Measurements from ENCODE around the gene CNOT6. TPM values are rescaled to one million over a fixed set of nuclear protein-coding genes. Genes with fewer than 3 reads are reported as not detected.

The CNOT6 gene
- polyA plus RNA-seq, 2 donors, result 6.8 TPM

GRCh38 chr5:180609386-180609785 lies 115.2 kb downstream of the CNOT6 start:
- 87 to 92% methylated on average over 11 to 15 of the region's 15 CpGs for WGBS, 2 donors
- Histone ChIP-seq H3K27ac (ENCODE audit: low read depth in 2 of 2, low read length in 1 of 2) (no peak overlapping the region), H3K27me3 (ENCODE audit: control insufficient read depth in 1 of 2, insufficient read depth in 2 of 2, low read length in 2 of 2) (no peaks in the 10 kb centered on the region), H3K4me1 (ENCODE audit: control insufficient read depth in 2 of 2, insufficient read depth in 2 of 2, low read length in 1 of 2) (no peaks in the 10 kb centered on the region), H3K4me3 (ENCODE audit: low read depth in 1 of 2, low read length in 2 of 2) (no peak overlapping the region), H3K36me3 (ENCODE audit: control insufficient read depth in 2 of 2, insufficient read depth in 2 of 2, low read length in 1 of 2) (no peaks in the 10 kb centered on the region), H3K9me3 (ENCODE audit: control insufficient read depth in 2 of 2, insufficient read depth in 1 of 2, low read depth in 1 of 2, low read length in 1 of 2) (peaks cover 0 to 2% of the 10 kb centered on the region in 2 donors)

GRCh38 chr5:180609817-180610550 lies 115.8 kb downstream of the CNOT6 start:
- H3K36me3 ChIP-seq (ENCODE audit: control insufficient read depth in 2 of 2, insufficient read depth in 2 of 2, low read length in 1 of 2), result no peaks in the 10 kb centered on the region
- no peaks in the 10 kb centered on the region for H3K27me3 ChIP-seq (ENCODE audit: control insufficient read depth in 1 of 2, insufficient read depth in 2 of 2, low read length in 2 of 2)
- WGBS, 2 donors, result 76 to 78% methylated on average over 23 of the region's 23 CpGs
- H3K9me3 ChIP-seq (ENCODE audit: control insufficient read depth in 2 of 2, insufficient read depth in 1 of 2, low read depth in 1 of 2, low read length in 1 of 2), result peaks cover 0 to 2% of the 10 kb centered on the region in 2 donors
- H3K27ac ChIP-seq (ENCODE audit: low read depth in 2 of 2, low read length in 1 of 2), result no peak overlapping the region
- H3K4me1 ChIP-seq (ENCODE audit: control insufficient read depth in 2 of 2, insufficient read depth in 2 of 2, low read length in 1 of 2), result no peaks in the 10 kb centered on the region
- no peak overlapping the region for H3K4me3 ChIP-seq (ENCODE audit: low read depth in 1 of 2, low read length in 2 of 2)

GRCh38 chr5:180611140-180611850 lies 117.1 kb downstream of the CNOT6 start:
- no peak overlapping the region for H3K27ac ChIP-seq (ENCODE audit: low read depth in 2 of 2, low read length in 1 of 2)
- H3K4me3 ChIP-seq (ENCODE audit: low read depth in 1 of 2, low read length in 2 of 2), result no peak overlapping the region
- peaks cover 0 to 2% of the 10 kb centered on the region in 2 donors for H3K9me3 ChIP-seq (ENCODE audit: control insufficient read depth in 2 of 2, insufficient read depth in 1 of 2, low read depth in 1 of 2, low read length in 1 of 2)
- WGBS, 2 donors, result 81 to 85% methylated on average over 24 to 30 of the region's 30 CpGs
- no peaks in the 10 kb centered on the region for H3K4me1 ChIP-seq (ENCODE audit: control insufficient read depth in 2 of 2, insufficient read depth in 2 of 2, low read length in 1 of 2)
- no peaks in the 10 kb centered on the region for H3K36me3 ChIP-seq (ENCODE audit: control insufficient read depth in 2 of 2, insufficient read depth in 2 of 2, low read length in 1 of 2)
- H3K27me3 ChIP-seq (ENCODE audit: control insufficient read depth in 1 of 2, insufficient read depth in 2 of 2, low read length in 2 of 2), result no peaks in the 10 kb centered on the region

GRCh38 chr5:180612683-180613082 lies 118.5 kb downstream of the CNOT6 start:
- Histone ChIP-seq H3K27ac (ENCODE audit: low read depth in 2 of 2, low read length in 1 of 2) (no peak overlapping the region), H3K4me1 (ENCODE audit: control insufficient read depth in 2 of 2, insufficient read depth in 2 of 2, low read length in 1 of 2) (no peaks in the 10 kb centered on the region), H3K9me3 (ENCODE audit: control insufficient read depth in 2 of 2, insufficient read depth in 1 of 2, low read depth in 1 of 2, low read length in 1 of 2) (peaks cover 0 to 2% of the 10 kb centered on the region in 2 donors), H3K27me3 (ENCODE audit: control insufficient read depth in 1 of 2, insufficient read depth in 2 of 2, low read length in 2 of 2) (no peaks in the 10 kb centered on the region), H3K36me3 (ENCODE audit: control insufficient read depth in 2 of 2, insufficient read depth in 2 of 2, low read length in 1 of 2) (no peaks in the 10 kb centered on the region), H3K4me3 (ENCODE audit: low read depth in 1 of 2, low read length in 2 of 2) (no peak overlapping the region)
- WGBS, 2 donors, result 78 to 83% methylated on average over 15 of the region's 15 CpGs

GRCh38 chr5:180613188-180613813 lies 119.1 kb downstream of the CNOT6 start:
- H3K27me3 ChIP-seq (ENCODE audit: control insufficient read depth in 1 of 2, insufficient read depth in 2 of 2, low read length in 2 of 2), result no peaks in the 10 kb centered on the region
- no peak overlapping the region for H3K27ac ChIP-seq (ENCODE audit: low read depth in 2 of 2, low read length in 1 of 2)
- H3K4me1 ChIP-seq (ENCODE audit: control insufficient read depth in 2 of 2, insufficient read depth in 2 of 2, low read length in 1 of 2), result no peaks in the 10 kb centered on the region
- WGBS, 2 donors, result 71 to 74% methylated on average over 19 of the region's 19 CpGs
- peaks cover 0 to 2% of the 10 kb centered on the region in 2 donors for H3K9me3 ChIP-seq (ENCODE audit: control insufficient read depth in 2 of 2, insufficient read depth in 1 of 2, low read depth in 1 of 2, low read length in 1 of 2)
- no peaks in the 10 kb centered on the region for H3K36me3 ChIP-seq (ENCODE audit: control insufficient read depth in 2 of 2, insufficient read depth in 2 of 2, low read length in 1 of 2)
- H3K4me3 ChIP-seq (ENCODE audit: low read depth in 1 of 2, low read length in 2 of 2), result no peak overlapping the region

GRCh38 chr5:180613814-180614188 lies 119.6 kb downstream of the CNOT6 start:
- Histone ChIP-seq H3K27ac (ENCODE audit: low read depth in 2 of 2, low read length in 1 of 2) (no peak overlapping the region), H3K36me3 (ENCODE audit: control insufficient read depth in 2 of 2, insufficient read depth in 2 of 2, low read length in 1 of 2) (no peaks in the 10 kb centered on the region), H3K4me3 (ENCODE audit: low read depth in 1 of 2, low read length in 2 of 2) (no peak overlapping the region), H3K4me1 (ENCODE audit: control insufficient read depth in 2 of 2, insufficient read depth in 2 of 2, low read length in 1 of 2) (peaks cover 0 to 2% of the 10 kb centered on the region in 2 donors), H3K27me3 (ENCODE audit: control insufficient read depth in 1 of 2, insufficient read depth in 2 of 2, low read length in 2 of 2) (no peaks in the 10 kb centered on the region), H3K9me3 (ENCODE audit: control insufficient read depth in 2 of 2, insufficient read depth in 1 of 2, low read depth in 1 of 2, low read length in 1 of 2) (peaks cover 0 to 2% of the 10 kb centered on the region in 2 donors)
- WGBS, 2 donors, result 82 to 83% methylated on average over 11 of the region's 11 CpGs

- Histone ChIP-seq H3K4me1 (ENCODE audit: control insufficient read depth in 2 of 2, insufficient read depth in 2 of 2, low read length in 1 of 2) (peaks cover 3 to 9% of the 10 kb centered on the region in 2 donors), H3K27ac (ENCODE audit: low read depth in 2 of 2, low read length in 1 of 2) (no peak overlapping the region), H3K27me3 (ENCODE audit: control insufficient read depth in 1 of 2, insufficient read depth in 2 of 2, low read length in 2 of 2) (no peaks in the 10 kb centered on the region), H3K9me3 (ENCODE audit: control insufficient read depth in 2 of 2, insufficient read depth in 1 of 2, low read depth in 1 of 2, low read length in 1 of 2) (peaks cover 0 to 2% of the 10 kb centered on the region in 2 donors), H3K36me3 (ENCODE audit: control insufficient read depth in 2 of 2, insufficient read depth in 2 of 2, low read length in 1 of 2) (no peaks in the 10 kb centered on the region), H3K4me3 (ENCODE audit: low read depth in 1 of 2, low read length in 2 of 2) (no peak overlapping the region)
- WGBS, 2 donors, result 24 to 25% methylated on average over 15 of the region's 15 CpGs
Observed at GRCh38 chr5:180618487-180618828, 124.3 kb downstream of the CNOT6 start.

GRCh38 chr5:180618829-180619562 lies 124.8 kb downstream of the CNOT6 start:
- 23 to 25% methylated on average over 82 to 90 of the region's 90 CpGs for WGBS, 2 donors

GRCh38 chr5:180619563-180619915 lies 125.4 kb downstream of the CNOT6 start:
- Histone ChIP-seq H3K4me3 (ENCODE audit: low read depth in 1 of 2, low read length in 2 of 2) (no peak overlapping the region), H3K27ac (ENCODE audit: low read depth in 2 of 2, low read length in 1 of 2) (no peak overlapping the region), H3K9me3 (ENCODE audit: control insufficient read depth in 2 of 2, insufficient read depth in 1 of 2, low read depth in 1 of 2, low read length in 1 of 2) (no peaks in the 10 kb centered on the region), H3K27me3 (ENCODE audit: control insufficient read depth in 1 of 2, insufficient read depth in 2 of 2, low read length in 2 of 2) (no peaks in the 10 kb centered on the region), H3K4me1 (ENCODE audit: control insufficient read depth in 2 of 2, insufficient read depth in 2 of 2, low read length in 1 of 2) (peaks cover 3 to 9% of the 10 kb centered on the region in 2 donors), H3K36me3 (ENCODE audit: control insufficient read depth in 2 of 2, insufficient read depth in 2 of 2, low read length in 1 of 2) (no peaks in the 10 kb centered on the region)
- 73 to 84% methylated on average over 22 of the region's 22 CpGs for WGBS, 2 donors

More at GRCh38 chr5:180618829-180619562, 124.8 kb downstream of the CNOT6 start:
- Histone ChIP-seq H3K4me1 (ENCODE audit: control insufficient read depth in 2 of 2, insufficient read depth in 2 of 2, low read length in 1 of 2) (peaks cover 3 to 9% of the 10 kb centered on the region in 2 donors), H3K27me3 (ENCODE audit: control insufficient read depth in 1 of 2, insufficient read depth in 2 of 2, low read length in 2 of 2) (no peaks in the 10 kb centered on the region), H3K9me3 (ENCODE audit: control insufficient read depth in 2 of 2, insufficient read depth in 1 of 2, low read depth in 1 of 2, low read length in 1 of 2) (peaks cover 0 to under 1% of the 10 kb centered on the region in 2 donors), H3K27ac (ENCODE audit: low read depth in 2 of 2, low read length in 1 of 2) (no peak overlapping the region), H3K4me3 (ENCODE audit: low read depth in 1 of 2, low read length in 2 of 2) (peak overlapping the region in 1 of 2 donors; percentile 30), H3K36me3 (ENCODE audit: control insufficient read depth in 2 of 2, insufficient read depth in 2 of 2, low read length in 1 of 2) (no peaks in the 10 kb centered on the region)
